CMK (cell line): Measurements from ENCODE around the gene POMT1.

Experiments used
- DNase-seq: peaks from one replicate; pipeline ENCODE4 v3.0.0-alpha.2; 2010; ENCODE audit warnings: low read depth

POMT1 gene

GRCh38 chr9:131554087-131554842 lies 51.5 kb downstream of the POMT1 start:
- no peak for DNase-seq

- DNase-seq = no peak
These were observed 52.2 kb downstream of the POMT1 start for GRCh38 chr9:131554843-131555351.

GRCh38 chr9:131555841-131556673 lies 53.3 kb downstream of the POMT1 start:
- DNase-seq = no peak

GRCh38 chr9:131557855-131558548 lies 55.3 kb downstream of the POMT1 start:
- DNase-seq = no peak

- DNase-seq = no peak
These were observed 56.8 kb downstream of the POMT1 start for GRCh38 chr9:131559421-131560000.

- DNase-seq = no peak
These were observed 59.6 kb downstream of the POMT1 start for GRCh38 chr9:131562032-131562959.

GRCh38 chr9:131565369-131565768 lies 62.7 kb downstream of the POMT1 start:
- DNase-seq = no peak

- DNase-seq = no peak
These were observed 63.4 kb downstream of the POMT1 start for GRCh38 chr9:131566158-131566557.

- no peak for DNase-seq
These were observed 65.2 kb downstream of the POMT1 start for GRCh38 chr9:131567910-131568309.
